Kasumi-1 (cell line): ENCODE measurements around the gene CYP27A1.
A peak's percentile ranks its signal among the peaks of the same experiment; 100 is the strongest.

Experiments used
- DNase-seq, 2 experiments: peaks; one replicate each; lab custom pipeline; 2025; lab: John Stamatoyannopoulos, UW

Gene CYP27A1

GRCh38 chr2:218773881-218774280 is 8.1 kb upstream of the CYP27A1 start:
- no peak for DNase-seq

GRCh38 chr2:218776488-218776887 is 5.5 kb upstream of the CYP27A1 start:
- DNase-seq: no peak

- no peak for DNase-seq
Observed at GRCh38 chr2:218777276-218777990, 4.5 kb upstream of the CYP27A1 start.

- DNase-seq: no peak
Observed at GRCh38 chr2:218780046-218780445, 1.9 kb upstream of the CYP27A1 start.

GRCh38 chr2:218780851-218781690 is 876 bp upstream of the CYP27A1 start:
- DNase-seq: no peak

- no peak for DNase-seq
Observed at GRCh38 chr2:218782528-218782844, 539 bp downstream of the CYP27A1 start.

- no peak for DNase-seq
Observed at GRCh38 chr2:218783688-218784087, 1.7 kb downstream of the CYP27A1 start.

- no peak for DNase-seq
Observed at GRCh38 chr2:218785103-218785502, 3.2 kb downstream of the CYP27A1 start.

GRCh38 chr2:218786133-218786532 is 4.2 kb downstream of the CYP27A1 start:
- DNase-seq: no peak

- no peak for DNase-seq
Observed at GRCh38 chr2:218788529-218789255, 6.7 kb downstream of the CYP27A1 start.

GRCh38 chr2:218792433-218792832 is 10.5 kb downstream of the CYP27A1 start:
- no peak for DNase-seq

- DNase-seq: no peak
Observed at GRCh38 chr2:218796691-218797090, 14.7 kb downstream of the CYP27A1 start.

- no peak for DNase-seq
Observed at GRCh38 chr2:218798767-218799504, 17.0 kb downstream of the CYP27A1 start.

GRCh38 chr2:218799990-218800389 is 18.0 kb downstream of the CYP27A1 start:
- no peak for DNase-seq

- no peak for DNase-seq
Observed at GRCh38 chr2:218802386-218802994, 20.5 kb downstream of the CYP27A1 start.

GRCh38 chr2:218804817-218805216 is 22.9 kb downstream of the CYP27A1 start:
- DNase-seq: no peak

GRCh38 chr2:218805627-218806026 is 23.7 kb downstream of the CYP27A1 start:
- DNase-seq: no peak

- peak; percentile 18 to 30 for DNase-seq
Observed at GRCh38 chr2:218806346-218806978, 24.5 kb downstream of the CYP27A1 start.

GRCh38 chr2:218807626-218808025 is 25.7 kb downstream of the CYP27A1 start:
- no peak for DNase-seq

- DNase-seq: no peak
Observed at GRCh38 chr2:218809515-218809914, 27.6 kb downstream of the CYP27A1 start.

- DNase-seq: no peak
Observed at GRCh38 chr2:218810256-218810655, 28.3 kb downstream of the CYP27A1 start.
